C4-2B (cell line): Measurements from ENCODE around the gene PSMC4.

Experiments
- CTCF ChIP-seq: fragments of 450-650 bp; conservative IDR thresholded peaks from 2 replicates; pipeline ENCODE4 v1.5.1; 2017; ENCODE audit warnings: mild to moderate bottlenecking
- ZFX ChIP-seq: fragments of 450-650 bp; IDR thresholded peaks from 2 replicates; pipeline ENCODE4 v1.6.1; 2017

- no peak for TF ChIP-seq CTCF
- no peak for TF ChIP-seq ZFX
Observed at GRCh38 chr19:39997638-39998216, 26.8 kb downstream of the PSMC4 start.
